NCI-H526 (cell line): ENCODE measurements around the gene CFAP97D2.
"Not testable (repeated sequence)": the region's sequence is repeated elsewhere in the genome, so short reads cannot be mapped to it uniquely, and the experiment has no call there.

ENCODE experiments used
- DNase-seq, 2 experiments: peaks; one replicate each; lab custom pipeline; 2025; lab: John Stamatoyannopoulos, UW

Gene CFAP97D2

GRCh38 chr13:114143806-114144605 is 35.1 kb upstream of the CFAP97D2 start:
- peak; percentile 60 to 81 for DNase-seq

GRCh38 chr13:114144606-114145244 is 34.3 kb upstream of the CFAP97D2 start:
- DNase-seq = no peak

- DNase-seq = peak in 1 of 2 experiments; percentile 28
Measured at GRCh38 chr13:114145256-114145655, 33.8 kb upstream of the CFAP97D2 start.

- no peak for DNase-seq
Measured at GRCh38 chr13:114145722-114146121, 33.3 kb upstream of the CFAP97D2 start.

- DNase-seq = no peak
Measured at GRCh38 chr13:114146173-114146572, 32.9 kb upstream of the CFAP97D2 start.

- peak in 1 of 2 experiments; percentile 45 for DNase-seq
Measured at GRCh38 chr13:114146629-114147028, 32.4 kb upstream of the CFAP97D2 start.

GRCh38 chr13:114147803-114148520 is 31.1 kb upstream of the CFAP97D2 start:
- DNase-seq = no peak

- DNase-seq = no peak
Measured at GRCh38 chr13:114148521-114148855, 30.6 kb upstream of the CFAP97D2 start.

- DNase-seq = not testable (repeated sequence)
Measured at GRCh38 chr13:114148886-114149285, 30.2 kb upstream of the CFAP97D2 start.

- DNase-seq = peak in 1 of 2 experiments; percentile 12
Measured at GRCh38 chr13:114149774-114150740, 29.0 kb upstream of the CFAP97D2 start.

- no peak for DNase-seq
Measured at GRCh38 chr13:114151031-114151430, 28.0 kb upstream of the CFAP97D2 start.

GRCh38 chr13:114151565-114152284 is 27.3 kb upstream of the CFAP97D2 start:
- DNase-seq = no peak

GRCh38 chr13:114152285-114152645 is 26.8 kb upstream of the CFAP97D2 start:
- DNase-seq = no peak

GRCh38 chr13:114152831-114153371 is 26.2 kb upstream of the CFAP97D2 start:
- no peak for DNase-seq

- DNase-seq = no peak
Measured at GRCh38 chr13:114153485-114154080, 25.5 kb upstream of the CFAP97D2 start.

GRCh38 chr13:114154476-114154875 is 24.6 kb upstream of the CFAP97D2 start:
- no peak for DNase-seq

- DNase-seq = no peak
Measured at GRCh38 chr13:114155320-114155719, 23.7 kb upstream of the CFAP97D2 start.

- DNase-seq = no peak
Measured at GRCh38 chr13:114155926-114156883, 22.9 kb upstream of the CFAP97D2 start.

- no peak for DNase-seq
Measured at GRCh38 chr13:114157869-114158495, 21.1 kb upstream of the CFAP97D2 start.
